Astrocyte of the spinal cord (primary cell): ENCODE measurements around the gene NOL4L.

Experiments
- DNase-seq: peaks from one replicate; pipeline ENCODE4 v3.0.0; 2011; ENCODE audit warnings: low read depth, low spot score
- H3K4me3 ChIP-seq: 2 replicates; pipeline ENCODE4 v1.5.1; 2011; ENCODE audit warnings: low read depth, mild to moderate bottlenecking, low read length, moderate library complexity
- CTCF ChIP-seq: IDR thresholded peaks from 2 replicates; pipeline ENCODE4 v1.5.1; 2012; ENCODE audit warnings: low read depth, mild to moderate bottlenecking, low read length, inconsistent platforms
- in situ Hi-C: cut with HindIII; loops from 2 replicates; pipeline ENCODE4 v1.10.0; 2017; ENCODE audit warnings: low sequenced_read_pairs

Gene NOL4L

GRCh38 chr20:32536851-32537656 lies 48.1 kb downstream of the NOL4L start:
- no peak for TF ChIP-seq CTCF
- DNase-seq = no peak
- peak overlapping the region; percentile 1 for H3K4me3 ChIP-seq
- in situ Hi-C loops = no loop called here

- in situ Hi-C loops = no loop called here
- DNase-seq = no peak
- H3K4me3 ChIP-seq = peak overlapping the region; percentile 35
- no peak for TF ChIP-seq CTCF
These were observed 48.9 kb downstream of the NOL4L start for GRCh38 chr20:32535953-32536823.

- TF ChIP-seq CTCF = no peak
- no peak overlapping the region for H3K4me3 ChIP-seq
- in situ Hi-C loops = no loop called here
- no peak for DNase-seq
These were observed 49.7 kb downstream of the NOL4L start for GRCh38 chr20:32535316-32535952.

GRCh38 chr20:32534661-32535240 lies 50.4 kb downstream of the NOL4L start:
- no peak overlapping the region for H3K4me3 ChIP-seq
- no peak for TF ChIP-seq CTCF
- in situ Hi-C loops = no loop called here
- no peak for DNase-seq

GRCh38 chr20:32533732-32534131 lies 51.4 kb downstream of the NOL4L start:
- in situ Hi-C loops = no loop called here
- no peak for TF ChIP-seq CTCF
- no peak for DNase-seq
- no peak overlapping the region for H3K4me3 ChIP-seq

- no peak for TF ChIP-seq CTCF
- in situ Hi-C loops = no loop called here
- H3K4me3 ChIP-seq = no peak overlapping the region
- DNase-seq = no peak
These were observed 52.9 kb downstream of the NOL4L start for GRCh38 chr20:32532246-32532645.
